GM12891 (cell line): ENCODE measurements around the gene UQCRQ.

Source experiments
- PAX5 ChIP-seq: IDR thresholded peaks from 2 replicates; pipeline ENCODE4 v1.6.1; 2011; ENCODE audit warnings: low read length, moderate library complexity, mild to moderate bottlenecking; ENCODE audit not compliant: insufficient read depth, severe bottlenecking
- POLR2A ChIP-seq: IDR thresholded peaks from 2 replicates; pipeline ENCODE4 v1.6.1; 2011; ENCODE audit warnings: low read depth, low read length, control low read depth

DNA sequence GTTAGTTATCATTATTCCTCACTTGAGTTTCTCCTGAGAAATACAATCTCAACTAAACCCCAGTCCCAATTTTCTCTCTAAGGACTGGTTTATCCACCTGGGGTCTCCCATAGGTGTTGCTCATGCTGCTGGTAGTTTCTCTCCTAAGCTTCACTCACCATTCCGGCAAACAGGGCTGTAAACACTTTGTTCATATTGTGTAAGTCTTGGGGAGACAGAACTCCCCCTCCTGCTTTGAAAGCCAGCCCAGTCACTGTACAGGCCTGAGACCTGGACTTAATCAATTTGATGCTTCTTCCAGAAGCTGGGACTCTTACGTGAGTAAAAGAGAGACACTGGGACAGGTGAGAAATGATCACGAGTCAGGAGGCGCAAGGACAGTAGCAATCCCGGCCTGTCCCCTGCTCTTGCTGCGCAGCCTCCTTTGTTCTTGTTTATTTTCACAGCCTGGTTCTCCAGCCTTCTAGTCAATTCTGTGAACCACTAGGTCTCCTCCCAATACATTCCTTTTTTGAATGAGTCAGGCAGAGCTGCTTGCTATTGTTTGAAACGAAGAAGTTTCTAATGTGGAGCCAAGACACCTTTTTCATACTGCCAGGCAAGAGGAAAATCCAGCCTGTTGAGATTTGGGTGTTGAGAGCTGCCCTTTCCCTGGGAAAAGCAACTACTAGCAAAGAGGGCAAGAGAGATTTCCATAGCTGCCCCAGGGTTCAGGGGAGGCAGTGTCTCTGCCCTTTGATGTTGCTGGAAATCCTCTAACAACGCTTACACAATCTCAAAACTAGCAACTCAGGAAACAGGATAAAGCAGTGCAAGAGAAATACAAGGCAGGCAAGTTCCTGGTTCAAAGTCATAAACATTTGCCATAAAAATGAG lies 26.8 kb upstream of the UQCRQ start:
- TF ChIP-seq POLR2A (no peak), PAX5 (no peak)
